GM19463 (cell line): ENCODE results near the gene CAPN10.
A peak's percentile ranks its signal among the peaks of the same experiment; 100 is the strongest.
"Not testable (repeated sequence)": the region's sequence is repeated elsewhere in the genome, so short reads cannot be mapped to it uniquely, and the experiment has no call there.

Experiments used
- ATAC-seq: cut with Tn5 transposase; IDR thresholded peaks from one replicate; pipeline ENCODE4 v1.9.1; 2021; ENCODE audit warnings: mild to moderate bottlenecking, moderate library complexity; ENCODE audit not compliant: unreplicated experiment

Gene CAPN10

GRCh38 chr2:240586198-240586918 lies at the start of gene CAPN10:
Gene CAPN10 (plus strand): TSS chr2:240586734. CDS start chr2:240586912, 178 bp downstream.
- peak; percentile 57 for ATAC-seq

- ATAC-seq: no peak
Measured at GRCh38 chr2:240538031-240538780, 48.3 kb upstream of the CAPN10 start.

DNA sequence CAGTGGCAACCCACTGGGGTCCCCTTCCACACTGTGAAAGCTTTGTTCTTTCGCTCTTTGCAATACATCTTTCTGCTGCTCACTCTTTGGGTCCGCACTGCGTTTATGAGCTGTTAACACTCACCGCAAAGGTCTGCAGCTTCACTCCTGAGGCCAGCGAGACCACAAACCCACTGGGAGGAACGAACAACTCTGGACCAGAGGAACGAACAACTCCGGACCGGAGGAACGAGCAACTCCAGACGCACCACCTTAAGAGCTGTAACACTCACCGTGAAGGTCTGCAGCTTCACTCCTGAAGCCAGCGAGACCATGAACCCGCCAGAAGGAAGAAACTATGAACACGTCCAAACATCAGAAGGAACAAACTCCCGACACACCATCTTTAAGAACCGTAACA lies 47.4 kb upstream of the CAPN10 start:
- ATAC-seq: not testable (repeated sequence)

DNA sequence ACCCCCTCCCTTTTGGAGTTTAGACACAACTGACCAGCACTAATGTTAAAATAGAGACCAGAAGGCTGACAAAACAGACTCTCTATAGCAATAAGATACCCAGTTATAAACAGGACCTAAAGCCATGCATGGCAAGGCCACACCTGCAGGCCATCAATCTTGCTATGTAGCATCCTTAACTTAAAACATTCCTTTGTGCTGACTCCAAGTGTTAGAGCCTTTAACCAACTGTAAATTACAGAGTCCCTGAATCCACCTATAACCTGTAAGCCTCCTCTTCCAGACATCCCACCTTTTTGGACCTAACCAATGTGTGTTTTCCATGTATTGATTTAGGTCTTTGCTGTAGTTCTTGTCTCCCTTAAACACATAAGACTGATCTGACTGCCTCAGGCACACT lies 46.6 kb upstream of the CAPN10 start:
- ATAC-seq: no peak

DNA sequence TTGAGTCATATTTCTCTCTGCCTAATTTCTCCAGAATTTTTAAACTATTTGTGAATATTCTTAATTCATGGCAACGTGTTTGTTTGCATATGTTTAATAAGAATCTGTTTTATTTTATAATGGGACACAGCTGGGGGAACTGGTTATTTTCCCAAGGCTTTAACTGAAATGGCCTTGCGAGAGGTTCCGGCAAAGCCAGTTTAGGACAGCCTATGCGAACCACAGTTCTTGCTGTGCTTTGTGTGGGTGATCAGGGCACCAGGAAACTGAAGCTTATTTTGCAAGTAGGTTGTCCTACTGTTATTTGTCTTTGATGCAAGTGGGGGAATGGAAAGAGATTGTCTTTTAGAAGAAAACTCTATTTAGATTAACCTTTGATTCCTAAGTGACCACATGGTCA lies 35.2 kb upstream of the CAPN10 start:
- no peak for ATAC-seq

- ATAC-seq: no peak
Measured at GRCh38 chr2:240551811-240552210, 34.7 kb upstream of the CAPN10 start.

- no peak for ATAC-seq
Measured at GRCh38 chr2:240553956-240554480, 32.5 kb upstream of the CAPN10 start.

DNA sequence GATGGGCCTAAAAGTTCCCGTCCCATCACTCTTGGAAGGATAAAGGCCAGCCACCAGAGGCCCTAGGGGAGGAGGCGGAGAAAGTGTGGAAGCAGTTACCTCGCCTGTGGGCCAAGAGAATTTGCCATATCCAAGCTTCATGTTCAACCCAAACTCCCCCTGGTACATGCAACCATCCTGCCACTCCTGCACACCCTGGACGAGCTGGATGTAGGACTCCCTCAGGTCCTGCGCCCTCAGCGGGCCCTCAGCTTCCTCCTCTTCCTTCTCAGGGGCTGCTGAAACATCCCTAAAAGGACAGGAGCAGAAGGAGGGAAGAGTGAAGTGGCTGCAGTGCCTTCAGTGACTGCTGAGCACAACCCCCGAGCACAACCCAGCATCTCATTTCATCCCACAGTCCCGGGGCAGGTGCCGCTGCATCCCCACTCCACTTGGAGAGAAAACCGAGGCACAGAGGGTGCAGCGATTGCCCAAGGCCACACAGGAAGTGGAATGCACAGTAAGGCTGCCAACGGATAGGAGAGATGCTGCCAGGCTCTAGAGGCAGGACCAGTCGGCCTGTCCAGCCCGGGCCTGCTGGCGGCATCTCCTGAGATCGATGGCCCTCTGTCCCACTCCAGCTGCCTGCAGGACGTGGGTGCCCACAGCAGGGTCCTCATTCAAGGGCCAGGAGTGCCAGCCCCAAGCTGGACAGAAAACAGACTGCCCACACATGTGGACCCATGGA lies 31.6 kb upstream of the CAPN10 start:
- no peak for ATAC-seq

DNA sequence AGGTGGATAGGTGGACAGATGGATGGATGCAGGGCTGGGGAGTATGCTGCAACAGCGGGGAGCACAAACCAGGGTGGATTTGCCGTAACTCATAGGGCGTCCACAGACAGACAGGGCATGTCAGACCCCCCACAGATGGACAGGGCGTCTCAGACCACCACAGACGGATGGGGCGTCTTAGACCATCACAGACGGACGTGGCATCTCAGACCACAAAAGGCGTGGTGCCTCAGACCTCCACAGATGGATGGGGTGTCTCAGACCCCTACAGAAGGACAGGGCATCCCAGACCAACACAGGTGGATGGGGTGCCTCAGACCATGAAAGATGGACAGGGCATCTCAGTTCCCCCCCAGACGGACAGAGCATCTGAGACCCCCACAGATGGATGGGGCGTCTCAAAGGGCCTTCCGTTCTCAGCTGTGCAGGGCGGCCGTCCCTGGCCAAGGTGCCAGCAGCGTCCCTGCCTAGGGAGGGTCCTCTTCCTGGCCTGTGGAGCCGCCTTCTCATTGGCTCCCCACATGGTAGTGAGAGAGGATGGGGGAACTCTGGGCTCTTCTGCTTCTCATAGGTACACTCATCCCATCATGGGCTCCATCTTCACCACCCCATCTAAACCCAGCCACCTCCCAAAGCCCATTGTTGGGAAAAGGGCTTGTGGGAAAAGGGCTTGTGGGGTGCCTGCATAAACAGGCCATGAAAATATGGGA lies 30.8 kb upstream of the CAPN10 start:
- no peak for ATAC-seq

DNA sequence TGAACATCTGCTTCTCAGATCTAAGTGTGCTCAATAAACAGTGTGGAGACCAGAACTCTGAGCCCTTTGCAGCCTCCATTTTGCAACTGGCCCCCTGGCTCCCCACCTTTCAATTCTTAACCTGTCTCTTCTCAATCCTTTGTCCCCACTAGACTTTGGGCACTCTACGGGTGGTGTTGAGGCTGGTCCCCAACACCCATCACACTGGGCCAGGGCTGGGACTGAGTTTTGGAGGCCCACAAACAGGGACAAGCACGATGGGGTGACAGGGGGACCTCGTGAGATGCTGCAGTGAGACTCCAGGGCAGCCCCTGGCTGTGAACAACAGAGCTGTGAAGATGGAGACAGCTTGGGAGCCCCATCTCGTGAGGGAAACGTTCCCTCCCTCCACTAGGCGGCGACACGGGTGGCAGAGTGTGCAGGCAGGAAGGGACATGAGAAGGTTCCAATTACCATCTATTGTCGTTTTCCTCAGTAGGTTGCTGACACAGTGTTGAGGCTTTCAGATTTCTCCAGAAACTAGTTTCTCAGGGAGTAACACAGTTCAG lies 29.9 kb upstream of the CAPN10 start:
- ATAC-seq: no peak

DNA sequence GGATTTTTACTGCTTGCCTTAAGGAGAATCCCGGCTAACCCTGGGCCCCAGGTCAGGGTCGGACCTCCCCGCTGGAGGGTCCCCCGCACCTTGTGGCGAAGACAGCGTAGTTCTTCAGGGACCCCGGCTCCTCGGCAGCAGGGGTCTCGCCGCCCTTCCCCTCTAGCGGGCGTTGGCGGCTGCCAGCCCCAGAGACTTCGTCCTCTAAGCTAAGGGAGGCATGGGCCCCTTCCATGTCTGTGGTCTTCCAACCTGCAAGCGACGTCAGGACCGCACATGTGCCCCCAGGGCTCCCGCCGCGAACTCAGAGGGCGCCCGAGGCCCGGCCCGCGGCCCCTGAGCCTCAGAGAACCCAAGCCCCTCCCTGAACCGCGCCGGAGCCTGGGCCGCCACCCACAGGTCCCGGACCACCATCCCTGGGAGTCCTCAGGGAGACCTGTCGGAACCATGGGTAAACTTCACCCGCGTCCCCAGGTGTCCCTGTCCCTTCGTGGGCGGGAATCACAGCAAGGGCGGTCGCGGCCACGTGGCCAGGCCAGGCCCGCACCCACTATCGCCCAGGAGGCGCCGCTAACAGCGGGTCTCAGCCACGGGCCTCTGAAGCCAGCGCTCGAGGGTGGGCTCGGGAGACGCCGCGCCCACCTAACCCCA lies 29.3 kb upstream of the CAPN10 start:
- no peak for ATAC-seq

DNA sequence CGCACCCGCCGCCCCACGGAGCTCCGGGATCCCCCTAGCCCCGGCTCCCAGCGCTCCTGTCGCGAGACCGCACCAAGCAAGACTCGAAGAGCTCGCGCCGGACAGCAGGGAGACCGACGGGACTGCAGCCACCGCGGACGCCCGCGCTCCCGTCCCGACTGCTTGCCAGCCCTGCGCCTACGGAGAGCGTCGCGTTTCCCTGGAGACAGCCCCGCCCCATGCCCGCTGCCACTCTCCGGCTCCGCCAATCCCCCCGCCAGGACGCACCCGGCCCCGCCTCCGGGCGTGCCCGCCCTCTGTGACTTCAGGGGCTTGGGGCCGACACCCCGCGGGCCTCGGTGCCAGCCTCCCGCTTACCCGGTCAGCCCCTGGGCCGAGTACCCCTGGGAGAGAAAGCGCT lies 28.7 kb upstream of the CAPN10 start, which contains the start of gene ANKMY1:
TSS of gene ANKMY1 (minus strand) at position 181 of the 400 bp plus-strand sequence. CDS start 653 bp downstream, outside the sequence.
- ATAC-seq: no peak

DNA sequence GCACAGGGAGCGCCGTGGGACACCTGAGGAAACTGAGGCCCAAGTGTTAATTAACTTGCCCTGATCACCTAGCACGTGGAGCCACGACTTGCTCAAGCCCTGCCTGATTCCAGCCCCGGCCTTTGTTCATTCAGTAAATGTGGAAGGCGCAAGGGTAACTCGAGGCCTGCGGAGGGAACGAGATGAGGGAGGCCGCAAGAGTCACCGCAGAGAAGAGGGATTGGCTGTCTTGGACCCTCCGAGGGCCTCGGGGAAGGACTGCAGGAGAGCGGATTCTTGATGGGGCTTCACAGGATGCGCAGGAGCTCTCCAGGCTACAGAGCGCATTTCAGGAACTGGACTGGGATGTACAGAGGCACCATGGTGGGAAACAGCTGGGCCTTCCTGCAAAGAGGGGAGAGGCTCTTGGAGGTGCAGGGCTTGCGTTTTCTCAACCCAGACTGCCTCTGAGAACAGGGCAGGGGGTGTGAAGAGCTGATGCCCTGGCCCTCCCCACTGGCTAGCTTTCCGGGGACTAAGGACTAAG lies 28.2 kb upstream of the CAPN10 start:
- ATAC-seq: no peak

DNA sequence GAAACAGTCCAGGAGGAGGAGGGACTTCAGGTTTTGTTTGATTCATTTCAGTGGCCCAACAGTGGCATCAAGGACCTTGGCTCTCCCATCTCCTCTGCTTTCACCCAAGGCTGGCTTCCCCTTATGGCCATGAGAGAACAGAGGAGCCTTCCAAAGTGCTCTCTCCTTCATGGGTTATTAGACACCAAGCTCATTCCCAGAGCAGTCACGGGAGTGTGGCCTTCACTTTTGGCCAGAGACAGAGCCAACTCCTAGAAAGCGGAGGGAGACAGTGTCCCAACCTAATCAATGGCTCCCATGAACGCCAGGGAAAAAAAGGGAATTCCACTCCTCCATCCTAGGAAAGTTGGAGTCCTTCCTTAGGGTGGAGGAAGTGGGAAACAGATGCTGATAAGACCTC lies 27.2 kb upstream of the CAPN10 start:
- ATAC-seq: no peak

DNA sequence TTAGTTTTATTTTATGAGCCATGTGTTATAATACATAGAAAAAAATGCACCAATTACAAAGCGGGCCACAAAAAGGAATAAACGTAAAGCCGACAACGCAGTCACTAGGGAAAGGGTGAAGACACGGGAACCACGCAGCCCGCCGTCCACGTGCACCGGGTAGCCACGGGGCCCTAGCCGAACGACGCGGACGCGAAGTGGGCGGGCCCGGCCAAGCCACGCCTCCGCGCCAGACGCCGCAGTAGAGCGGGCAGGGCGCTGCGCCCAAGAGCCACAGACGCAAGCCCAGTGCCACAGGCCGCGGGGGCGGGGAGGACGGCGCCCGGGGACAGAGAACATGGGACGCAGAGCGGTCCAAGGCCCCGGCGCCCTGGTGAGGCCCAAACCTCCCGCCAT lies 26.5 kb upstream of the CAPN10 start, which contains the start of gene DUSP28:
TSS of gene DUSP28 (plus strand) at position 274 of the 396 bp plus-strand sequence. CDS start 328 bp downstream, outside the sequence.
- peak; percentile 61 for ATAC-seq

DNA sequence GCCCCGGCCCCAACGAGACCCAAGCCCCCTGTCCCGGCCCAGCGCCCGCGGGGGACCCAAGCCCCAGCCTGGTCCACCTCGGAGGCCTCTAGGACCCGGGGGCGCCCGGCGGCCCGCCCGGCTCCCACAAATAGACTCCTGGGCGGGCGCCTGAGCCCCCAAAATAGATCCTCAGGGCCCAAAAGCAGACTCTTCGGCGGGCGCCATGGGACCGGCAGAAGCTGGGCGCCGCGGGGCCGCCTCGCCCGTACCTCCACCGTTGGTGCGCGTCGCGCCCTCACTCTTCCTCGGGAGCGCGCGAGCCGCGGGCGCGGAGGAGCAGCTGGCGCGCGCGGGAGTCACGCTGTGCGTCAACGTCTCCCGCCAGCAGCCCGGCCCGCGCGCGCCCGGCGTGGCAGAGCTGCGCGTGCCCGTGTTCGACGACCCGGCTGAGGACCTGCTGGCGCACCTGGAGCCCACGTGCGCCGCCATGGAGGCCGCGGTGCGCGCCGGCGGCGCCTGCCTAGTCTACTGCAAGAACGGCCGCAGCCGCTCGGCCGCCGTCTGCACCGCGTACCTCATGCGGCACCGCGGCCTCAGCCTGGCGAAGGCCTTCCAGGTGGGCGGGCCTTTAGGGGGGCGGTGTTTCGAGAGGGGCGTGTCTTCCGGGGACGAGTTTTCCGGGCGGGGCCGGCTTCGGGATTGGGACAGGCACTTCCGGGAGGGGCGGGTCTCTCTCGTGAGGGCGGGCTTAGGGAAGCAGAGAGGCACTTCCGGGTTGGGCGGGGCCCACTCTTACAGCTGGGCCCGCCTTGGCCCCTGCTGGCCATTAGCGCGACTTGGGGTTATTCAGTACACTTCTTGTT lies 25.8 kb upstream of the CAPN10 start:
- peak; percentile 55 for ATAC-seq

DNA sequence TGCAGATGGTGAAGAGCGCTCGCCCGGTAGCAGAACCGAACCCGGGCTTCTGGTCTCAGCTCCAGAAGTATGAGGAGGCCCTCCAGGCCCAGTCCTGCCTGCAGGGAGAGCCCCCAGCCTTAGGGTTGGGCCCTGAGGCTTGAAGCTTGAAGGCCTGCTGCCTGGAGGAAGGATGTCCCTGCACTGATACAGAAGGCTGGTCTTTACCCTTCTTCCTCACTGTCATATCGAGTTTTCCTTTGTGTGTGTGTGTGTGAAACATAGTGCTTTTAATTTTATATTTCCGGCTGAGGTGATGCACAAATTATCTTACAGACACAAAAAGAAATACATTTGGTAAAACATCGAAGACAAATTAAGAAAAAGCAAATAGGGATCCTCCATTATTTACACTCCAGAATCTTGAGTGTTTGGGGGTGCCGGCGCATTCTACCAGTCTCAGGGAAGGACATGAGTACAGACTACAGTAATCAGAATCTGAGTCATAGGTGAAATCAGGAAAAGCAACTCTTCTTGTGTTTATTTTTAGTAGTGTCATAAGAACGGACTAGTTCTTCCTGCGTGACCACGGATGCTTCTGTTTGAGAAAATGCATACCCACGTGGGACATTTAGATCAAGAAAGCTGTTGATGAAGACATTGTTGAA lies 25.1 kb upstream of the CAPN10 start:
- no peak for ATAC-seq

DNA sequence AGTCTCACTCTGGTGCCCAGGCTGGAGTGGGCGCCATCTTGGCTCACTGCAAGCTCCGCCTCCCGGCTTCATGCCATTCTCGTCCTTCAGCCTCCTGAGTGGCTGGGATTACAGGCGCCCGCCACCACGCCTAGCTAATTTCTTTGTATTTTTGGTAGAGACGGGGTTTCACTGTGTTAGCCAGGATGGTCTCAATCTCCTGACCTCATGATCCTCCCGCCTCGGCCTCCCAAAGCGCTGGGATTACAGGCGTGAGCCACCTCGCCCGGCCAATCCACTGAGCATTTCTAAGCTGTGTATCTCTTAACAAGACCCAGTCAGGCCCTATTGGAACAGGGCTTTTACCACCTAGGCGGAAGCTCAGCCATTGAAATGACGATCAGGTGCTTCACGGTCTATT lies 23.3 kb upstream of the CAPN10 start:
- ATAC-seq: not testable (repeated sequence)
